SJSA1 (cell line): Measurements from ENCODE around the gene BCAP31. TPM values are rescaled to one million over a fixed set of nuclear protein-coding genes. Genes with fewer than 3 reads are reported as not detected.

ENCODE experiments used
- DNase-seq, 2 experiments: peaks; one replicate each; pipeline ENCODE4 v3.0.0-alpha.2; 2015 to 2020; ENCODE audit warnings: low spot score in 2 of 2, low read depth in 1 of 2
- H3K27ac ChIP-seq: fragments of 250-450 bp; sonication (Bioruptor Pico); 2 replicates; pipeline ENCODE4 v1.5.1; 2020; ENCODE audit warnings: mild to moderate bottlenecking, moderate library complexity
- H3K27me3 ChIP-seq: fragments of 250-450 bp; sonication (Bioruptor Pico); replicated peaks from 2 replicates; pipeline ENCODE4 v1.5.1; 2020; ENCODE audit warnings: mild to moderate bottlenecking, moderate library complexity
- H3K36me3 ChIP-seq: fragments of 250-450 bp; sonication (Bioruptor Pico); 2 replicates; pipeline ENCODE4 v1.5.1; 2020; ENCODE audit warnings: mild to moderate bottlenecking
- H3K4me1 ChIP-seq: fragments of 250-450 bp; sonication (Bioruptor Pico); replicated peaks from 2 replicates; pipeline ENCODE4 v1.6.1; 2021; ENCODE audit warnings: mild to moderate bottlenecking
- H3K4me3 ChIP-seq: fragments of 250-450 bp; sonication (Bioruptor Pico); 2 replicates; pipeline ENCODE4 v1.5.1; 2020; ENCODE audit warnings: mild to moderate bottlenecking
- H3K9me3 ChIP-seq: fragments of 250-450 bp; sonication (Bioruptor Pico); replicated peaks from 2 replicates; pipeline ENCODE4 v1.5.1; 2020; ENCODE audit warnings: mild to moderate bottlenecking
- total RNA-seq: library from RNA; depleted of rRNA; stranded (reverse); fragments of >200 nt; shearing (Covaris generic); gene quantifications from 2 replicates; pipeline ENCODE4 v1.2.3, GENCODE V29; 2014; rRNA removed

The BCAP31 gene
- 188 and 249 TPM in 2 replicates for total RNA-seq

GRCh38 chrX:153724252-153725038 is at the start of gene BCAP31, which contains the start of gene ABCD1:
BCAP31 (minus strand) TSS chrX:153724387; CDS start chrX:153723244, 1,143 bp downstream.
ABCD1 (plus strand) TSS chrX:153724856; CDS start chrX:153725267, 411 bp downstream.
- DNase-seq: peak; percentile 88 to 90
- Histone ChIP-seq H3K27me3 (no peaks in the 10 kb centered on the region), H3K4me3 (peak within 1 kb of the TSS; percentile 73), H3K4me1 (peaks cover 35% of the 10 kb centered on the region), H3K27ac (peak within 1 kb of the TSS; percentile 55), H3K36me3 (peaks cover 32% of the 10 kb centered on the region), H3K9me3 (no peaks in the 10 kb centered on the region)

GRCh38 chrX:153773218-153773611 is 49.0 kb upstream of the BCAP31 start:
- H3K9me3 ChIP-seq: no peaks in the 10 kb centered on the region
- H3K27me3 ChIP-seq: no peaks in the 10 kb centered on the region
- H3K27ac ChIP-seq: no peak overlapping the region
- H3K36me3 ChIP-seq: no peaks in the 10 kb centered on the region
- no peak for DNase-seq
- no peaks in the 10 kb centered on the region for H3K4me1 ChIP-seq
- no peak overlapping the region for H3K4me3 ChIP-seq

- Histone ChIP-seq H3K27ac (no peak overlapping the region), H3K4me3 (no peak overlapping the region), H3K27me3 (no peaks in the 10 kb centered on the region), H3K4me1 (no peaks in the 10 kb centered on the region), H3K9me3 (no peaks in the 10 kb centered on the region), H3K36me3 (no peaks in the 10 kb centered on the region)
- DNase-seq: no peak
Measured at GRCh38 chrX:153772316-153773217, 48.4 kb upstream of the BCAP31 start.

DNA sequence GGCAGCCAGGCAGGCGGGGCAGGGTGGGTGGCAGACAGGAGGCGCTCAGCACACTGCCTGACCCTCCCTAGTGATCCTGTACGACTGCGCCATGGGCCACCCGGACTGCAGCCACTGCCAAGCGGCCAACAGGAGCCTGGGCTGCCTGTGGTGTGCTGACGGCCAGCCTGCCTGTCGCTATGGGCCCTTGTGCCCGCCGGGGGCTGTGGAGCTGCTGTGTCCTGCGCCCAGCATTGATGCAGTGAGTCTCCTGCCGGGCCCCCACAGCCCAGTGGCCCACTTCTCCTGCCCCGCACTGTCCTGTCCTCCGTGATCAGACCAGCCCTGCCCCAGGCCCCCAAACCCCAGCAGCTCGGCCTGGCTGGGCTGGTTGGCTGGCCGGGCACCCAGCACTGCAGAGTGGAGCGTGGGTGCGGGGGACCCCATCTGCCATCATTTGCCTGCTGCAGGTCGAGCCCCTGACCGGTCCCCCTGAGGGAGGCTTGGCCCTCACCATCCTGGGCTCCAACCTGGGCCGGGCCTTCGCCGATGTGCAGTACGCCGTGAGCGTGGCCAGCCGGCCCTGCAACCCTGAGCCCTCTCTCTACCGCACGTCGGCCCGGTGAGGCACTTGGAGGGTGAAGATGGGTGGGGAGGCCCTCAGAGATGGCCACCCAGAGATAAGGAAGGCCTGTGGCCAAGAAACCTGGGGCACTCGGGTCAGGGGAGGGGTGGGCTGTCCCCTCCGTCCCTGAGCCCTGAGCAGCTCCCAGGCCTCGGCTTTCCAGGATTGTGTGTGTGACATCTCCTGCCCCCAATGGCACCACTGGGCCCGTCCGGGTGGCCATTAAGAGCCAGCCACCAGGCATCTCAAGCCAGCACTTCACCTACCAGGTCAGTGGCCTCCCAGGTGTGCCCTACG is 47.5 kb upstream of the BCAP31 start:
- no peak overlapping the region for H3K4me3 ChIP-seq
- no peaks in the 10 kb centered on the region for H3K36me3 ChIP-seq
- no peak for DNase-seq

DNA sequence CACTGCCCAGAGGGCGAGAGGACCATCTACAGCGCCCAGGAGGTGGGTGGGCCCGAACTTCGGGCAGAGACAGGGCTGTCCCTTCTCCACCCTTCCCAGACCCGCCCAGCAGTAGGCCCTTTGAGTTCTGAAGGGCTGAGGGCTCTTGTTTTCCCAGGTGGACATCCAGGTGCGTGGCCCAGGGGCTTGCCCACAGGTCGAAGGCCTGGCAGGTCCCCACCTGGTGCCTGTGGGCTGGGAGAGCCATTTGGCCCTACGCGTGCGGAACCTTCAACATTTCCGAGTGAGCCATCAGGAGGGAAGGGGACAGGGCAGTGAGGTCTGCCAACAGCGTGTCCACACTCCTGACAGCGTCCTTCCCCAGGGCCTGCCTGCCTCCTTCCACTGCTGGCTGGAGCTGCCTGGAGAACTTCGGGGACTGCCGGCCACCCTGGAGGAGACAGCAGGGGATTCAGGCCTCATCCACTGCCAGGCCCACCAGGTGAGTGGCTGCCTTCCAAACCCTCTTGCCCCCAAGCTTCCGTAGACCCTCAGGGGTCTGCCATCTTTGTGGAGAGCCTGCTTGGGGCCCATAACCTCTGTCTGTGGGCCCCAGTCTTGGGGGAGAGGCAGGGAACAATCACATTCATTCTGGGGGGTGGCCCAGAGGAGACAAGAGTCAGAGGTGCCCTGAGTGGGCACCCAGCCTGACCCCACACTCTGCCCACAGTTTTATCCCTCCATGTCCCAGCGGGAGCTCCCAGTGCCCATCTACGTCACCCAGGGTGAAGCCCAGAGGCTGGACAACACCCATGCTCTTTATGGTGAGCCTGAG is 46.6 kb upstream of the BCAP31 start:
- H3K9me3 ChIP-seq: no peaks in the 10 kb centered on the region
- DNase-seq: no peak
- H3K27me3 ChIP-seq: no peaks in the 10 kb centered on the region
- H3K27ac ChIP-seq: no peak overlapping the region
- peaks cover 12% of the 10 kb centered on the region for H3K4me1 ChIP-seq
- H3K36me3 ChIP-seq: no peaks in the 10 kb centered on the region
- no peak overlapping the region for H3K4me3 ChIP-seq

More for the DNA sequence above, 47.5 kb upstream of the BCAP31 start:
- Histone ChIP-seq H3K27ac (no peak overlapping the region), H3K27me3 (no peaks in the 10 kb centered on the region), H3K9me3 (no peaks in the 10 kb centered on the region), H3K4me1 (peaks cover 3% of the 10 kb centered on the region)

DNA sequence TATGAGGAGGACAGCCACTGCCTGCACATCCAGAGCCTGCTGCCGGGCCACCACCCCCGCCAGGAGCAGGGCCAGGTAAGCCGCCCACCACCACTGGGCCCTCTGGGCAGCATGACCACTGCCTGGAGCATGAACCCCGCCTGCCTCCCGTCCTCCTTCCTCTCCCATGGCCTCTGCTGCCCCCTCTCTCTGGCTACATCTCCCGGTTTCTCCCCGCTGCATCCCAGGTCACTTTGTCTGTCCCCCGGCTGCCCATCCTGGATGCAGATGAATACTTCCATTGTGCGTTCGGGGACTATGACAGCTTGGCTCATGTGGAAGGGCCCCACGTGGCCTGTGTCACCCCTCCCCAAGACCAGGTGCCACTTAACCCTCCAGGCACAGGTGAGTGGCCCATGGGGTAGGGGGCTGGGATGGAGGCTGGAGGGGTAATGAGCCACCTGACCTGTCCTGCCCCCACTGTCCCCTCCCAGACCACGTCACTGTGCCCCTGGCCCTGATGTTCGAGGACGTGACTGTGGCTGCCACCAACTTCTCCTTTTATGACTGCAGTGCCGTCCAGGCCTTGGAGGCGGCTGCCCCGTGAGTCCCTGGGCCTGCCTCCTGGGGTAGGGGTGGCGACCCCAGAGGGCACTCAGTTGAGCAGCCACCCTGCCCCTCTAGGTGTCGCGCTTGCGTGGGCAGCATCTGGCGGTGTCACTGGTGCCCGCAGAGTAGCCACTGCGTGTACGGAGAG is 45.8 kb upstream of the BCAP31 start:
- no peak overlapping the region for H3K27ac ChIP-seq
- H3K9me3 ChIP-seq: no peaks in the 10 kb centered on the region
- H3K27me3 ChIP-seq: no peaks in the 10 kb centered on the region
- H3K4me1 ChIP-seq: peaks cover 19% of the 10 kb centered on the region
- no peaks in the 10 kb centered on the region for H3K36me3 ChIP-seq
- no peak overlapping the region for H3K4me3 ChIP-seq
- DNase-seq: no peak

DNA sequence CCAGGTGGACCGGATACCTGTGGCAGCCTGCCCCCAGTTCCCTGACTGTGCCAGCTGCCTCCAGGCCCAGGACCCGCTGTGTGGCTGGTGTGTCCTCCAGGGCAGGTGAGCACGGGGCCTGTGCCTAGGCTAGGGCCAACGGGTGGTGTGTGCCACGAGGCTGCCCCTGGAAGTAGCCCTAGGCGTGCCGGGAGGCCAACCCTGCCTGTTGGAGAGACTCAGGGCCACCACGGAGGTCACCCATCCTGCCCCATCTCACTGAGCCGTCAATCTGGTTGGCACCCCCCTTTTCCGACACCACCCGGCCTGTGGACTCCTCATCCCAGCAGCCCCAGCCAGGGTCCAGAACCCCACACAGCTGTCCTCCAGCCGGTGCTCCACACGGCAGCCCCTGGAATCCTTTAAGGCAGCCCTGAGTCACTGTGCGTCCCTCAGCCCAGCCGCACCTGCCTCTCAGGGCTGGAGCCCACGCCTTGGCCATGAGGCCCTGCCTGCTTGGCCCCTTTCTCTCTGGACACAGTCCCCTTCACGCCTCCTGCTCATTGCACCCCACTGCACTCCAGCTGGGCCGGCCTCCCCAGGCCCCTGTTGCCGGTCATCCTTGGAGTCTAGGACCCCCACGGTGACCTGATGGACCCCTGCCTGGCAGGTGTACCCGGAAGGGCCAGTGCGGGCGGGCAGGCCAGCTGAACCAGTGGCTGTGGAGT is 45.1 kb upstream of the BCAP31 start:
- H3K4me3 ChIP-seq: no peak overlapping the region
- no peaks in the 10 kb centered on the region for H3K36me3 ChIP-seq
- H3K9me3 ChIP-seq: no peaks in the 10 kb centered on the region
- H3K27me3 ChIP-seq: no peaks in the 10 kb centered on the region
- peaks cover 22% of the 10 kb centered on the region for H3K4me1 ChIP-seq
- no peak for DNase-seq
- no peak overlapping the region for H3K27ac ChIP-seq

GRCh38 chrX:153768311-153769157 is 44.3 kb upstream of the BCAP31 start:
- no peak overlapping the region for H3K4me3 ChIP-seq
- H3K27me3 ChIP-seq: no peaks in the 10 kb centered on the region
- peaks cover 26% of the 10 kb centered on the region for H3K4me1 ChIP-seq
- no peak for DNase-seq
- H3K9me3 ChIP-seq: no peaks in the 10 kb centered on the region
- H3K36me3 ChIP-seq: no peaks in the 10 kb centered on the region
- H3K27ac ChIP-seq: no peak overlapping the region

DNA sequence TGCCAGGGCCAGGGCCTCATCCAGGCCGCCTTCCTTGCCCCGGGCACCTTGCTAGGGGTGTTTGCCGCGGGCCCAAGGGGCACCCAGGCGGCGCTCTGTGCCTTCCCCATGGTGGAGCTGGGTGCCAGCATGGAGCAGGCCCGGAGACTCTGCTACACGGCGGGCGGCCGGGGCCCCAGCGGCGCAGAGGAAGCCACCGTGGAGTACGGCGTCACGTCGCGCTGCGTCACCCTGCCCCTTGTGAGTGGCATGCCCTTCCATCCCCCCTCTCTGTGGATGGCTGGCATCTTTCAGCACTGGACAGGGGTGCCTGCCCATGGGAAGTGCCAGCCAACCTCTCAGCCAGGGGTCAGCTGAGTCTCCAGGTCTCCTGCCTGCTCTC is 43.5 kb upstream of the BCAP31 start:
- H3K4me1 ChIP-seq: peaks cover 26% of the 10 kb centered on the region

GRCh38 chrX:153766871-153767673 is 42.9 kb upstream of the BCAP31 start:
- no peaks in the 10 kb centered on the region for H3K9me3 ChIP-seq
- no peak overlapping the region for H3K27ac ChIP-seq
- no peaks in the 10 kb centered on the region for H3K36me3 ChIP-seq
- H3K4me3 ChIP-seq: no peak overlapping the region
- H3K27me3 ChIP-seq: no peaks in the 10 kb centered on the region
- H3K4me1 ChIP-seq: peaks cover 26% of the 10 kb centered on the region
- no peak for DNase-seq

More for the DNA sequence above, 43.5 kb upstream of the BCAP31 start:
- no peak overlapping the region for H3K27ac ChIP-seq
- no peak overlapping the region for H3K4me3 ChIP-seq
- H3K27me3 ChIP-seq: no peaks in the 10 kb centered on the region
- H3K9me3 ChIP-seq: no peaks in the 10 kb centered on the region
- no peak for DNase-seq
- H3K36me3 ChIP-seq: no peaks in the 10 kb centered on the region
